Measurements from ENCODE around the gene ZNF609.
A peak's percentile ranks its signal among the peaks of the same experiment; 100 is the strongest.

Gene ZNF609

DNA sequence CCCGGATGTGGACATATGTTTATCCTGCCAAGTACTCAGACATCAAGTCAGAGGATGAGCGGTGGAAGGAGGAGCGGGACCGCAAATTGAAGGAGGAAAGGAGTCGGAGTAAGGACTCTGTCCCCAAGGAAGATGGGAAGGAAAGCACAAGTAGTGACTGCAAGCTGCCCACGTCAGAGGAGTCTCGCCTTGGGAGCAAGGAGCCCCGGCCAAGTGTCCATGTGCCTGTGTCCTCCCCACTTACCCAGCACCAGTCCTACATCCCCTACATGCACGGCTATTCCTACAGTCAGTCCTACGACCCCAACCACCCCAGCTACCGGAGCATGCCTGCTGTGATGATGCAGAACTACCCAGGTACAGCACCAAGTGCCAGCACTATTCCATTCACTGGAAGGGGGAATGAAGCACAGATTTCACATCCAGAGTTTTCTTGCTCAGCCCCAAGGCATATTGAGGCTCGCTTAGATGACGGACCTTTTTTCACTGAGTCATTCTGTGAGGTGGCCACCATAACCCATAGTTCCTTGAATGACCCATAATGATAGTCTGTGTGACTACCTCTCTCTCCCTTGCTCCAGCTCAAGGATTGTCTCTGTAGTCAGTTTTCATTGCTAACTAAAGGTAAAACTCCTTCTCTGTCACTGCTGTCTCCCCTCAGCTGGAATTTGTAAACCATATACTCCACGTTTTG lies 217.9 kb downstream of the ZNF609 start:
- no peak for DNase-seq

DNA sequence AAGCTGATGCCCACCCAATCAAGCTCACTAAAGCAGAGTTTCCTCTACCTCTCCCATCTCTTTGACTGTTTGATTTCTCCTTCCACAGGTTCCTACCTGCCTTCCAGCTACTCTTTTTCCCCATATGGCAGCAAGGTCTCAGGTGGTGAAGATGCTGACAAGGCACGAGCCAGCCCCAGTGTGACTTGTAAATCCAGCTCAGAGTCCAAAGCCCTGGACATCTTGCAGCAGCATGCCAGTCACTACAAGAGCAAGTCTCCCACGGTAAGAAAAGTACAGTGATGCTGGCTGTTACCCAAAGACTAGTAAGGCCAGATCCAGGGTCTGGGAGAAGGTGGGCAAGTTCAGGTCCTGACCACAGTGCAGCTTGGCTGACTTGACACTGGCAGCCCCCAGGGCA lies 219.7 kb downstream of the ZNF609 start:
- no peak for DNase-seq

DNA sequence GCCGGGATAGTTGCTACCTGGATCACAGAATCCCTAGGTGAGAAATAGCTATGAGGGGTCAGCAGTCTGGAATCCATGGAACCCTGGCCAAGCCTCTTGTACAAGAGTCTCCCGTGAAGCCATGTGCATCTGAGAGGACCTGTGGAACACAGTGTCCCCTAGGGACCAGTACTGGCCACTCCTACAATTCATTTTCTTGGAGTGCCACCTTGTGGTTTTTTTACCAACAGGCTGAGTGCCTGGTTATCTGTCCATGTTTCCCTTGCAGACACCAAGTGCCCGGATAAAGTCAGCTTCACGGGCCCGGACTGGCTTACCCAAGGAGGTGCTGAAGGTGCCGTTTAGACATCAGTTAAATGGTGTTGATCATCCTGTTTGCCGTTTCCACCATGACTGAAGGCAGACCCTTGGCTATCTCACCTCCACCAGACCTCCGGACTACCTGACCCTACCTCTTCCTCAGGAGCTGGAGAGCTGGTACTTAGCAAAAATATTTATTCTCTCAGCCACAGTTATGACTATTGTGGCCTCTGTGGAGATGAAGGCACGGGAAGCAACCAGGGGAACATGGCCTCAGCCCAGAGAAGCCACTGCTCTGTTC lies 221.1 kb downstream of the ZNF609 start:
- DNase-seq: peak; percentile 36 to 49

DNA sequence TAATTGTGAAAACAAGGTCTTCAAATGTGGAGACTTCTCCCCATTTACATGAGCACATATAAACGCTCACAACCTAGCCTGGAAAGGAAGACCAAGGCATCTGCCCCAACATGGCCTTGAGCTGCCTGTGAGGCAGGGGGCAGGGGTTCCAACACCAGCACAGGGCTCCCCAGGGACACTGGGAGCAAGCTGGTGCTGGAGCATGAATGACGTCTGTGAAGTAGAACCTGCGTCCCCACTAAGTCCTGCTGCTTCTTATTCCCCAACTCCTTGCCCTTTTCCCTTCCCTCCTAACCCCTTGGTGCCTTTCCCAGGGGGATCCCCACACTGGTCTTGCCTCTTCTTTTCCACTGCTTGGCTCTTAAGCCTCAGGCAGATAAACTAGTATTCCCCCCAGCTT lies 221.9 kb downstream of the ZNF609 start:
- no peak for DNase-seq

DNA sequence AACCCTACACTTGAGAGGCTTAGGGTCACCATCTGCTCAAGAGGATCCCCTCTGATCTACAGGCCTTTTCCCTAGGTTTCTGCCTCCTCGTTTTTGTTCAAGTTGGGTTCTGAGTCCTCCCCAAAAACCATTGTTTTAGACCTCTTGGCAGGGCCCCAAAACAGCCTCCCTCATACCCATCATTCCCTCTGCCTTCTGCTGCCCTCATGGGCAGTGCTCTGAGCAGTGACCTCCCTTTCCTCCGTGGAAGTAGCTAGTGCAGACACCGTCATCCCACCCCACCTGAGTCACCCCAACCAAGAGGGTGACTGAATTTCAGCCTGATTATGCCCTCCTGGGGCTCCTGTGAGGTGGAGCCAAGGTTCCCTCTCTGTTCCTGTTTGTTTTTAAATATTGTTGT lies 223.0 kb downstream of the ZNF609 start:
- no peak for DNase-seq

DNA sequence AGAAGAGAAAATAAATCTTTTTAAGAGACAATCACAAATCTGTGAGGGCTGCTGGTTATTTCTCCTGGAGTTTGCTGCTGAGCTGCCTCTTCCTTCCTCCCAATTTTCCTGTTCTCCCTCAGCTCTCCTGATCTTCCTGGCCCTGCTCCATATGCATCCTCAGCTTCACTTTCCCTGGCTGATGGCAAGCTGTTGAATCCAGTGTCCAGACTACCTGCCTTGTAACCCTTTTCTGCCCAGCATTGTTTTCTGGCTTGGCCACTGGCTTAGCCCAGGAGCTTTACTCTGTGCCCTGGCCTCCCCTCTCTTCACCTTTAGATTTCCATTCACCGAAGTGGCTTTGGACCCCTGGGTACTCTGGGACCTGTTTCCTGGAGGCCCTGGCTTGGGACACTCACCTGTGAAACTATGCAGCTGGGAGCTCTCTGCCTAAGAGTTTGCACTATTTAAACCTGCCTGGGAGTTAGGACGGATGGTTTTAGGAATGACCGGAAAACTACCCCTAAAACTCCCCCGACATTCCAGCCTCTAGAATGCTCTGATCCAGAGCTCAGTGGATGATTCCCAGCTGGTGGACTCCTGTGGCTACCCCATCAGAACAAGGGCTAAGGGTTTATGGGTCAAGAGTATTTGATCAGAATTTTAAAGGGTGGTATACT lies 225.0 kb downstream of the ZNF609 start:
- no peak for DNase-seq

DNA sequence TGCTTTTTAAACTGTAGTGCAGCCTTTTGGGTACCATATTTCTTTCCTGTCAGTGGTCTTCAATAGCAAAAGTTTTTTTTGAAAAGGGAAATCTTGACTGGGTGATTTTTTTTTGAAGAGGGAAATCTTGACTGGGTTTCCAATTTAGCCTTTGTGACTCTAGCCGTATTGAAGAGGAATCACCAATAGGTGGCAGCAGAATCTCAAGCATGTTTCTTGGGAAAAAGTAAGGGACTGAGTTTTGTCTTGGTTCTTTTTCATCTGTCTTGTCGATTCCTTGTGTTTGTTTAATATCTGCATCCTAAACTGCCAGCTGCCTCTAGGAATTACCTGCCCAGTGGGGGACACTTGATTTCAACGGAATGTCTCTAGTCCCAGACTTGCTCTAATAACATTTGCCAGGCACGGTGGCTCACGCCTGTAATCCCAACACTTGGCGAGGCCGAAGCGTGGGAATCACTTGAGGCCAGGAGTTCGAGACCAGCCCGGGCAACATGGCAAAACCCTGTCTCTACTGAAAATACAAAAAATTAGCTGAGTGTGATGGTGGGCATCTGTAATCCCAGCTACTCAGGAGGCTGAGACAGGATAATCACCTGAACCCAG lies 225.9 kb downstream of the ZNF609 start:
- DNase-seq: peak in 1 of 2 experiments; percentile 35

DNA sequence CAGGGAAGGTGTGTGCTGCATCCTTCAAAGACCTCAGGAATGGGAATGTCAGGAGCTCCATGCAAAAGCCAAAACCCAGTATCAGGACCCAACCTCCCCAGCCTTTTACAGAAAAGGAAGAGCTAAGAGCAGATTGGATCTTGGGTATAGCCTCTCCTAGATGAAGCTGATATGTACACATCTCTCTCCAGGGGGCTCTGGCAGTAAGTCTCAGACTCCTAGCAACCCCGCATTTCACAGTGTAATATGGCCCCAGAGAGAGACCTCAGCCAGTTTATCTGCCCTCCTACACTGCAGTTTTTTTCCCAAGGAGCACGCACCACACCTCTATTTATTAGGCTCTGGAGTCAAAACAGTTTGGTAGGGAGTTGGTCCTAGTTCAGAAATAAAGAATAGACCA lies 226.8 kb downstream of the ZNF609 start:
- DNase-seq: no peak

DNA sequence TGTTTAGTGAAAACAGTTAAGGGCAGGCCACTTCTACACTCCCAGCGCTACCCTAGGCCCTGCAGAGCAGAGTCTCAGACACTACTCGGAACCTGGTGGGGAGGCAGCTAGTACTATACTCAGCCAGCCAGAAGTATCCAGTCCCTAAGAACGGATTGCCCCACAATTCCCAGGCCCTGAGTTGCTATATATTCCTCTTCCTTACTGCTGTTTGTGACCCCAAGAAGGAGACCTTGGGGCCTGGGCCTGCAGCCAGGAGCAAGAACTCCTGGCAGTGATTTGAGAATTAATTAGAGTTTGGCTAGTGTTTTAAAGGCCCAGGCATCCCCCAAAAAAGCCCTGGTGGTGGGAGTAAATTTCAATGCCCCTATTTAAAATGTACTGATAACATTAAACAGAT lies 227.3 kb downstream of the ZNF609 start:
- DNase-seq: no peak

DNA sequence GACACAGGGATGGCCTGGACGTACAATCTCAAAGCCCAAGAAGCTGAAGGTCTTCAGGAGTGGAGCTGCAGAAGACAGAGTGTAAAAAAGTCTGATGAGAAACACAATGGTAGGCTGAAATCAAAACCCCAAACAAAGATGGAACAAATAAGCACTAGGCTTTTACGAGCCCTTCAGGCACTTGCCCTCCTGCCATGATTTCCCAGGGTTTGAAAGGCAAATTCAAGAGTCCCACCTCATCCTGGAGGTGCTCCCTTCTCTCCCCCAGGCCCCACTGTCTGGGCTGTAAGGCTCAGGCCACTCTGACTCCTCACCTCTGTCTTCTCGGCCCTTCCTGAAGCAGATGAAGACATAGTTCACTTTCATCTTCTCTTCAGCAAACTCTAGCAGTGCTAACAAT lies 228.4 kb downstream of the ZNF609 start:
- DNase-seq: no peak

DNA sequence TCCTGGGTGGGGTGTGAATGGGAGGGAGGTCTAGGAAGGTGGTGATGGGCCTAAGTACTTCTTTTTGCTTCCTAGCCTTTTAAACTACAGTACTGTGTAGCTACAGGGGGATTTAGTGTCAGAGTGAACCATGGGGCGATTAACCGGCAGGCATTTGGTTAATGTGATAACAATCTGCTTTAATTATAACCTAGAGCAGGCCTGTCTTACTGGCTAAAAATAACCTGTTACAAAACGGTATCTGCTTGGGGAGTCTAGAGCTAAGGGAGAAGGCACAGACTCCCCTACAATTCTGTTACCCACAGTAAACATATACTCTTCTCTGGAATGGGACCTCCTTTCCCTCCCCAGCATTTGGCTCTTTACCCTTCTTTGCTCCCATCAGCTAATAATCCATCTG lies 229.6 kb downstream of the ZNF609 start:
- DNase-seq: no peak

DNA sequence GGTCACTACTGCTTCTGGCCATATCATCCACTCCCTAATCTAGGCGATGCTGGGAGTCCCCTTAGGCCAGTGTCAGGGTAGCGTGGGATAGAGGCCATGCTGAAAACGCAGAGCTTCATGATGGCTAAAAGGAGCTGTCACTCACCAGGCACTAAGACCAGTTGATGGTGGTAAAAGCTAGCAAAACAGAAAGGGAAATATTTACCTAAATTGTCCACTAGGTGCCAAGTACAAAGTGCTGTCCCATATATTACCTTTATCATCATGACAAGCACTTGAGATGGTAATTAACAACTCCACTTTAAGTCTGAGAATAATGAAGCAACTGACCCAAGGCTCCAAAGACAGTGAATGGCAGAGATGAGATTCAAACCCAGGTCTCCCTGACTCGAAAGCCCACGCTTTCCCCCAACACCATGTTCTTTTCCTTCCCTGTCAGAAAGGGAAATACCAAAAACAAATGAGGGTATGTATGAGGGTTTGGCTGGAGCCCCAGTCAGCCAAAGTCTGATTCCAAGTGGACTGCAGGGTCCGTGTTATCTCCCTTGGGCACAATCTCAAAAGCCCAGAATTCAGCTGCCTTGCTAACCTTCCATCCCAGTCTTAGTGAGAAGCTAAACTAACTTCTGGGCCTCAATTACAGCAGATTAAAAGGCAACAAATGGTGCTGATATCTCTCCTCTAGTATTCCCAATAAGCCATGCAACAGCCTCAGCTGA lies 230.4 kb downstream of the ZNF609 start:
- no peak for DNase-seq

DNA sequence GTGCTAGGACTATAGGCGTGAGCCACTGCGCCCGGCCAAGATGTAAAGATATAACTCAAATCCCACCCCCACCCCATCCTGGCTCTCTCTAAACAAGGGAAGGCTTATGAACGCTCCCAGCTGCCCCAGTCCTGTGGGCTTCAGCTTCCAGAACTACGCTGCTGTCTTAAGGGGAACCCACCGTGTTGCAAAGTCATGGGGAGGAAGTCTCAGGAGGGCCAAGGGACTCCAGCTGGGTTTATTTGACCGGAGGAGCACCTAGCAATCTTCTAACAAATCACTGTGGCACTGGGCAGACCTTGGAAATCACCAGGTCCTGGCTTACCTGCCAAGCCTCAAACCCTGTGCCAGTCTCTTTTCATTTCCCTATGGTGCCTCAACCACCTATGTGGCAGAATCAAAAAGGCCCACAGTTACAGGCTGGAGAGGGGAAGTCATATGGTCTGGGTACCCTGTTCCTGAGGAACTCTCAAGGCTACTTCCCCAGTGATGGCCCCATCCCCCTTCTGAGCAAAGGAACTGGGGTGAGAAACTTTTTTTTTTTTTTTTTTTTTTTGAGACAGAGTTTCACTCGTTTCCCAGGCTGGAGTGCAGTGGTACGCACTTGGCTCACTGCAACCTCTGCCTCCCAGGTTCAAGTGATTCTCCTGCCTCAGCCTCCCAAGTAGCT lies 231.7 kb downstream of the ZNF609 start:
- no peak for DNase-seq

DNA sequence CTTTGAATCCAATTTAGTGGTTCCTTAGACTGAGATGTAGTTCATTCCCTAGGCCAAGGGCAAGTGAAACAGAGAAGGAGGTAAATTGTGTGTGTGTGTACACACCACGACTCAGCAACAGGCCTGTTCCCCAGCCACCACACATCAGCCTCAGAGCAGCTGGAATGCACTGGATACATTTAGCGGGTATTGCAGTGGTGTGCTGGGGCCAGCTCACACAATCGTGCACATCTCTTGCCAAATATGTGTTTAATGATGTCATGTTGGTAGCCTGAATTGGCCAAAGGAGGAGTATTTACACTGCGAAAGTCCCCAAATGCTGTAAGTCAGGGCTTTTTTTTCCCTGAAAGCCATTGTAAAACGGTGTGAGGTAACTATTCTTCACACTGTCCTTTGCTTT lies 232.8 kb downstream of the ZNF609 start:
- no peak for DNase-seq

DNA sequence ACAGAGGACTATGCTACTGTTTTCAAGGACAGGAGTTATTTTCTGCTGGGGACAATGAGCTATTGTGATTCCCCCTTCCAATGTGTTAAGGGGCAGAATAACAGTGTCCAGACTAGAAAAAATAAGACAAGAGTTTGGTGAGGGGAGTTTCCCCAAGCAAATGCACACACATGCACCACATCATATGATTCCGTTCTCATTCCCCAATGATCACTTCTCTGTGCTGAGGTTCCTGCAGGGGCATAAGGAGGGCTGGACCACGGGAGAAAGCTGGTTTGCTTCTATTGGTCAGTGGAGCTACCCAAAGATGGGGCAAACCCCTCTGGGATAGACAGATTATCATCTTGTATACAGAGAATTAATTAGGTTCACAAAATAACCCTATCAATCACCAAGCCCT lies 234.4 kb downstream of the ZNF609 start:
- no peak for DNase-seq

DNA sequence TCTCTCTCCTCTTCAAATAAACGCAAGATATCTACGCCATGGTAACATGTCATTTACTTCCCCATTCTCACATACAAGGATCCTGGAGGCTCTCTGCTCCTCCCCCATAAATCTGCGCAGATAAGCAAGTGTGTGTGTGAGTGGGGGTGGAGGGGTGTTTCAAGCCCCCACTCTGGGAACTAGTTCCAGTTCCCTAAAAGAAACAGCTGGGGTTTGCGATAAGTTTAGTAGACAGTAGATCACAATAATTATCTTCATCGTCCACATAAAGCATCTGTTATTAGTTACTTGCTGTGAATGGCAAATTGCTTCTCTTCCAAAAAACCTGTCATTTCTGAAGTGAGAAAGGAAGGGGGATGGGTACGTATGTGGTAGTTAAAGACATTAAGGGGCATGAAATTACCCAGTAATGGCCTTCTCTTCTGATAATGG lies 235.2 kb downstream of the ZNF609 start:
- no peak for DNase-seq

DNA sequence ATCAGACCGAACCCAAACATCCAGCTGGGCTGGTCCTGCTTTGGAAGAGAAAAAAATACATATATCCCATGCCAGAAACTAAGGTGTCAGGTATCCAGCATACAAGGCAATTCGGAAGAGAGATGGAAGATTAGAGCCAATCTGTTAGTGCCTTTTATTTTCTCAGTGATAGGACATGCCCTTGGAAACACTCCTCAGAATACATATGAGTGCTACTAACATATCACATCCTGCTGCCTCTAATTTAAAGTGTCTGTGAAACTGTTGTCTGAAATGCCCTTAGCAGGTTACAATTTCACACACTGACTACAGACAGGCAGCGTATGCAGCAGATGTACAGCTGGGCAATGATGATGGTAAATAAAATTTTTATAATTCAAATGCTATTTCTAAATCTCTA lies 236.1 kb downstream of the ZNF609 start:
- no peak for DNase-seq

DNA sequence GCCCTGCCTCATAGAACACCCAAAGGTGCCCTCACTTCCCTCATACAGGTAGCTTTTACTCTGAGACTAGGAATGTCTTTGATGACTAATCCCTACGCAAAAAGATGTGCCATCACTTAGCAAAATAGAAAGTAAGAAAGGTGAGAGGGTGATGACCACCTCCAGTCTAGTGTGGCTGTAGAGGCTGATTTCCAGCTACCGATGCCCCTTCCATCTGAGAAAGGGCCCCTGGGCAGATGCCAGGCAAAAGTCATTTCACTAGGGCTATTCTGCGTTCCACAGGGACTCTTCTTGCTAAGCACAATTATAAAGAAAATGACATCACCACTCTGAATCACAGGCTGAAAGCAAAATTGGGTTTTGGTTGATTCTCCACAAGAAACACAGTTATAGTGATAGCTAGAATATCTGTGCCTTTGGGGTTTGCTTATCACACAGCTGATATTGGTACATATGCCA lies 237.6 kb downstream of the ZNF609 start:
- DNase-seq: no peak

DNA sequence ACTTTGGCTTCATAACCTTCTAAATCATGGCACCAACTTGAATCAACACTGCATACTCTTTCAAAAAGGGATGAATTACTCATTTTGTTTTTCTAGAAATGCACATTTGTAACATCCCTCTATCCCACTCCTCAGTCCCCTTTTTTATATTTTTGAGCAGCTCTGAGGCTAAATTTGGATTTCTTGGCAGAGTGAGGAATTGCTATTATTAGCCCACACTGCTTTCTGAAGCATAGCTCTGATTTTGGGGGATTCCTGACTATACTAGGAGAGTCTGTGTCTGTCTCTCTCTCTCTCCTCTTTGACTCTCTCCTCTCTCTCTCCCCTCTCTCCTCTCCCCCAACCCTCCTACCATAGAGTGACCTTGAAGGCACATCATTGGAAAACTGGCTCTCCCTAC lies 238.4 kb downstream of the ZNF609 start:
- DNase-seq: no peak

DNA sequence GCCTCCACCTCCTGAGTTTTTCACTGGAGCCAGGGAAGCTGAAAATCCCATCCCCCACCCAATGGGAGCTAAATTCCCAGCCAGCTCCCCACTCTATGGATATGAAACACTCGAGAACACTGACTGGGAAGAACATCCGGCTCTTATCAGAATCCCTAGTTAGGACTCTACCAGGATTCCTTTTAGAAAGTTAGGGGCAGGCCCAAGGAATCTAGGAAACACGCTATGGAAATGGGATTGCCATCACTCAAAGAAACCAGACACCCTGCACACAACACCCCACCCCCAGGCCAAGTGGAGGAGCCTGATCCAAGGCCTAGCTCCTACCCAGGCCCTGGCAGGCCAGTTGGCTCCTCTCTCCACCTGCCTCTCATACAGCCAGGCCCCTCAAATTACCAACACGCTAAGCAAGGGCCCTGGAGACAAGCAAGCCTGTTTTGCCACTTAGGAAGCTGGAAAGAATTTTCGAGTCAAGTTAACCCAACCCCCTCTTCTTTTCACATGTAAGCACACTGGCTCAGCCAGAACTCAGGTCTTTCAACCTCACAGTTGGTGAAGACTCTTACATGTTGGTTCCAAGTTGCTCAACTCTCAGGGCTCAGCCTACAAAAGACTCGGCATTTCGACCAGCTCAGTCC lies 239.5 kb downstream of the ZNF609 start:
- no peak for DNase-seq

DNA sequence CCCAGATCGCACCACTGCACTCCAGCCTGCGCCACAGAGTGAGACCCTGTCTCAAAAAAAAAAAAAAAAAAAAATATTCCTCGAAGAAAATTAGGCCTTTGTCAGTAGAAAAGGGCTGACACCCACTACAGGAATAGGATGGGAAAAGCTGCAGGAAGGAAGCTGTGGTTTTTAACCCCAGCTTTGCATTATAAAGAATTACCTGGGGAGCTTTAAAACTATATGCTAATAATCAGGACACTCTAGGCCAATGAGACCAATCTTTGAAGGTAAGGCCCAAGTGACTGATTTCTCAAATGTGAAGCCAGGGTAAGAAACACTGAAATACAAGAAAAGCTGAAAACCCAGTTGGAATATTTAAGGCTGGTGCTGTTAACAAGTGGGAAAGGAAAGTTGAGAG lies 240.7 kb downstream of the ZNF609 start:
- no peak for DNase-seq
